Activated naive CD4-positive, alpha-beta T cell treated with anti-CD3 and anti-CD28 coated beads, Interleukin-2, amount 10 ng/mL, durations not matched to agents 5 hours and 36 hours (primary cell): ENCODE measurements around the gene C19orf44. TPM values are rescaled to one million over a fixed set of nuclear protein-coding genes. Genes with fewer than 3 reads are reported as not detected.

ENCODE experiments used
- total RNA-seq, 2 experiments: library from RNA; stranded (reverse); gene quantifications; one replicate each; pipeline ENCODE4 v1.2.3, GENCODE V29; 2021

Gene C19orf44
- total RNA-seq = 1 to 10 TPM; 2.8 to 3.2 TPM

DNA sequence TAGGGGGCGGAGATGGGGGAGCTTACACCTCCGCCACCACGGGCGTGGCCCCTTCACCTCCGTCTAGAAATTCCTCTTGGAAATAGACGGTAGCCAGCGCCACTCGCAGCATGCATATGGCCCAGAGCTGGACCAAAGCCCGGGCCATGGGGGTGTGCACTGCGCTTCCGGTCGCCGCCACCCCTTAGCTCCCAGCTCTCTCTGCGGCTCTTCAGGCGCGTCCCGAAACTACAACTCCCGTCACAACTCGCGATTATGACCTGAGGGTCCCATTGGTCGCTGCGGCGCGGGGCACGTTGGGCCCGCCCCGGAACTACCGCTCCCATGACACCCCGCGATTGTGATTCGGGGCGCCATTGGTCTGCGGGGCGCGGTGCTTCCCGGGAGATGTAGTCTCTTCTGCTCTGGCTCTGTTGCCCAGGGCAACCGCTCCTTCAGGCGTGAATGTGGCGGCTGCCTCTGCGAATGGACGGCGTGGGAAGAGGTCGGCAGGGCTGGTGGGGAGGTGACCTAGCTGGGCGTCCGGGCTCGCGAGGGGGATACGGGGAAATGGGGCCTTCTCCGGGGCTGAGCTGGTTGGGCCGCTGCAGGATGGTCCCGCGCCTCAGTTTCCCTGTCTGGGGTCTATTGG is at the start of gene C19orf44, which contains the start of gene CALR3:
C19orf44 (plus strand) TSS at position 413 of the 631 bp plus-strand sequence. CDS start 4,399 bp downstream, outside the sequence.
CALR3 (minus strand) TSS at position 186 of the 631 bp plus-strand sequence; CDS start at position 148, 38 bp downstream.

GRCh38 chr19:16542045-16542909 is 46.1 kb downstream of the C19orf44 start, which contains the start of gene CHERP:
CHERP (minus strand) TSS chr19:16542437; CDS start chr19:16542378, 59 bp downstream.

Other genes with a start within 250 kb of the C19orf44 start
- 100 to 1,000 TPM; 386 to 395 TPM for gene KLF2, start 171.6 kb upstream of the C19orf44 start, total RNA-seq
- gene EPS15L1, start 24.4 kb upstream of the C19orf44 start, total RNA-seq = 10 to 100 TPM; 36.4 to 37.4 TPM
- not detected for gene CALR3, start 227 bp upstream of the C19orf44 start, total RNA-seq
- gene CHERP, start 46.0 kb downstream of the C19orf44 start, total RNA-seq = 10 to 100 TPM; 53.9 to 56.2 TPM
- gene SLC35E1, start 76.0 kb downstream of the C19orf44 start, total RNA-seq = 10 to 100 TPM; 55.5 to 57.3 TPM
- gene MED26, start 131.8 kb downstream of the C19orf44 start, total RNA-seq = 10 to 100 TPM; 14.0 to 14.1 TPM
- 10 to 100 TPM; 61.4 to 61.9 TPM for gene SMIM7, start 163.8 kb downstream of the C19orf44 start, total RNA-seq
- 1 to 10 TPM; 1.3 to 2.0 TPM for gene TMEM38A, start 164.7 kb downstream of the C19orf44 start, total RNA-seq
- gene NWD1, start 223.5 kb downstream of the C19orf44 start, total RNA-seq = not detected